SK-N-MC (cell line): Measurements from ENCODE around the gene SOCS7.

Experiments
- EZH2 ChIP-seq: fragments of 200-600 bp; sonication (generic); IDR thresholded peaks from one replicate; pipeline ENCODE4 v1.6.1; 2017; ENCODE audit warnings: antibody characterized with exemption
- FOXP2 ChIP-seq: optimal IDR thresholded peaks from 2 replicates; pipeline ENCODE3; 2011; ENCODE audit warnings: mild to moderate bottlenecking, moderate library complexity; ENCODE audit not compliant: insufficient read depth; ENCODE audit errors: extremely low read length, control extremely low read depth
- POLR2AphosphoS5 ChIP-seq: IDR thresholded peaks from 2 replicates; pipeline ENCODE4 v1.6.1; 2012; ENCODE audit warnings: mild to moderate bottlenecking, low read depth, low read length, borderline replicate concordance

- no peak for TF ChIP-seq EZH2
- no peak for TF ChIP-seq POLR2AphosphoS5
- TF ChIP-seq FOXP2, result no peak
These were observed 13.1 kb upstream of the SOCS7 start for GRCh38 chr17:38338535-38338934.
